ENCODE measurements around the gene CFAP299. TPM values are rescaled to one million over a fixed set of nuclear protein-coding genes. Genes with fewer than 3 reads are reported as not detected.

CFAP299 gene
- total RNA-seq, 1 donor from 2014 or later: 5.1 TPM

DNA sequence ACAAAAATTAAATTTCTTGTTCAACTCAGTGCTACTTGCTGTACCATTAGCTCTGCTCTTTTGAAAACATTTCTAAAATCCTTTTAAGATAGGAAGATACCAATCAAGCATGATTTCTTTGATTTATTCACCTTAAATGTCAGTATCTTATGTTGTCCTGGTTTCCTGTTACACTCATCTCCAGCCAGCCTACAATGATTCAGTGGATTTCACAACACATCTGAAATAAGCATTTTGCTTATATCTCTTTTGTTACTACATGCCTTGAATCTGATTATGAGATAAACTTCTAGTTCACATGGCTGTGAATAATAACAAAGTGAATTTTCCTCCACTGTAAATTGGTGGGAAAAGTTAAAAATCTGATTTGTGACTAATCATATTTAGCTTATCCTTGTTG is 582.5 kb downstream of the CFAP299 start:
- no peaks in the 10 kb centered on the region for H3K27me3 ChIP-seq (ENCODE audit: low read depth)
- no peak for TF ChIP-seq CTCF (IDR thresholded peaks at IDR 0.05)
- no peak overlapping the region for H3K27ac ChIP-seq
- H3K4me3 ChIP-seq: no peak overlapping the region
- H3K4me1 ChIP-seq: no peaks in the 10 kb centered on the region
- H3K36me3 ChIP-seq: no peaks in the 10 kb centered on the region
- no peak for DNase-seq
- intact Hi-C loops (cut with DNase I): no loop called here
- H3K9me3 ChIP-seq: no peaks in the 10 kb centered on the region
- no peak for ATAC-seq

- DNase-seq (no peak), ATAC-seq (no peak)
- H3K4me3 ChIP-seq: no peak overlapping the region
- no peaks in the 10 kb centered on the region for H3K4me1 ChIP-seq
- no peak overlapping the region for H3K27ac ChIP-seq
- H3K36me3 ChIP-seq: no peaks in the 10 kb centered on the region
- no peak for TF ChIP-seq CTCF (IDR thresholded peaks at IDR 0.05)
- intact Hi-C loops (cut with DNase I): no loop called here
- no peaks in the 10 kb centered on the region for H3K9me3 ChIP-seq
- H3K27me3 ChIP-seq (ENCODE audit: low read depth): no peaks in the 10 kb centered on the region
Observed at GRCh38 chr4:80921441-80921840, 585.9 kb downstream of the CFAP299 start.

DNA sequence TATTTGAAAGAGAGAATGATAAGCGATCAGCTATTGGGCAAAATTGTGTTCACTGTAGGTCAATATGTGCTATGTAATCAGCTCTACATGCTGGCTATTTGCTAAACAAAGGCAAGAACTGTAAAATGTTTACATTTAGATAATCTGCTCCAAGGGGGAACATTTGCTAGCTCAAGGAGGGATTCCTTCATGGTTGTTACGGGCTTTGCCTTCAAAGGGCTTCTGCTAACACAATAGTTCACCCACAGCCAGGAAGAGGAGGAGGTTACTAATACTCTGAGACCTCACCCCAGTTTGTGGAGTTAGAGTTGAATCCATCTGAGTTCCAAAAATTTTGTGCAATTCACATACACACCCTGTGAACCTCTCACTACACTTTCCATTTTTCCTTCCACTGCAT is 587.4 kb downstream of the CFAP299 start:
- Histone ChIP-seq H3K4me3 (no peak overlapping the region), H3K9me3 (no peaks in the 10 kb centered on the region), H3K27me3 (ENCODE audit: low read depth) (no peaks in the 10 kb centered on the region), H3K36me3 (no peaks in the 10 kb centered on the region), H3K4me1 (no peaks in the 10 kb centered on the region), H3K27ac (no peak overlapping the region)
- intact Hi-C loops (cut with DNase I): no loop called here
- no peak for TF ChIP-seq CTCF (IDR thresholded peaks at IDR 0.05)
- no peak for DNase-seq
- ATAC-seq: no peak

DNA sequence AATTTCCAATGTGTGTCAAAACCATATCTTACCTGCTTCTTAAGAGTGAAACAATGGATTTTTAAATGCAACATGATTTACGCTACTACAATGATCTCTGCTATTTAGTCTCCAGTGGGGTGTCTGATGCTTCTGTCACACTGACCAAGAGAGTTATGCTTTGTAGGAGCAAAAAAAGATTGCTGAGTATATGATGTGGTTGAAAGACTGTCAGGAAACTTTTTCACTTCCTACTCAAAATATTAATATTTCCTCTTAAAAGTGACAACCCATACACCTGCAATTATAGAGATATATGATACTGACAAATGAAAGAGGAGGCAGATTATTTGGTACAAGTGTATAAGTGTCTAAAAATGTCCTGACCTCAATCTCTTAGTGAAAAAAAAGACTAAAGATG is 589.8 kb downstream of the CFAP299 start:
- Histone ChIP-seq H3K27ac (no peak overlapping the region), H3K27me3 (ENCODE audit: low read depth) (no peaks in the 10 kb centered on the region), H3K36me3 (no peaks in the 10 kb centered on the region), H3K9me3 (no peaks in the 10 kb centered on the region), H3K4me3 (no peak overlapping the region), H3K4me1 (no peaks in the 10 kb centered on the region)
- no peak for ATAC-seq
- intact Hi-C loops (cut with DNase I): no loop called here
- no peak for DNase-seq
- no peak for TF ChIP-seq CTCF (IDR thresholded peaks at IDR 0.05)

- no peak for ATAC-seq
- H3K9me3 ChIP-seq: no peaks in the 10 kb centered on the region
- no peak for TF ChIP-seq CTCF (IDR thresholded peaks at IDR 0.05)
- H3K27ac ChIP-seq: no peak overlapping the region
- intact Hi-C loops (cut with DNase I): no loop called here
- H3K4me1 ChIP-seq: no peaks in the 10 kb centered on the region
- H3K36me3 ChIP-seq: no peaks in the 10 kb centered on the region
- H3K27me3 ChIP-seq (ENCODE audit: low read depth): no peaks in the 10 kb centered on the region
- DNase-seq: no peak
- H3K4me3 ChIP-seq: no peak overlapping the region
Observed at GRCh38 chr4:80926446-80926845, 590.9 kb downstream of the CFAP299 start.

DNA sequence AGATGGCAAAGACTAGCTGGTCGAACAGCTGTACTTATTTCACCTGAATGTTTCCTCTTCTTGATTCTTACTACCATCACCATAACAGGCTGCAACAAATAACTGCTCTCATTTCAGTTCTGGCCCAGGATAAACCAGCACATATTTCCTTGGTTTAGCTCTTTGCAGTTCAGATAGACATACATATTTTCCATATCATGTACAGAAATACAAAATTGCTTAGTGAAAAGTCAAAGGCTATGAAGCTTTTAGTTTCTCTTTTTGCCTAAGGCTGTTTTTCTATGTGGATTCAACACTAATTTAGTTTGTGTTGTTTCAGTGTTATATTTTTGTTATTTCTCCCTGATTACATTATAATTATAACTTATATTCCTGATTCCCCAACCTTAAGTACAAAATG is 591.4 kb downstream of the CFAP299 start:
- Histone ChIP-seq H3K27me3 (ENCODE audit: low read depth) (no peaks in the 10 kb centered on the region), H3K27ac (no peak overlapping the region), H3K9me3 (no peaks in the 10 kb centered on the region), H3K4me3 (no peak overlapping the region), H3K36me3 (no peaks in the 10 kb centered on the region), H3K4me1 (no peaks in the 10 kb centered on the region)
- no peak for ATAC-seq
- no peak for TF ChIP-seq CTCF (IDR thresholded peaks at IDR 0.05)
- no peak for DNase-seq
- intact Hi-C loops (cut with DNase I): no loop called here
